NCI-H146 treated with DMSO at 0.1 percent for 48 hours (cell line): ENCODE data around the gene TMSB15A.
A peak's percentile ranks its signal among the peaks of the same experiment; 100 is the strongest.
"Not testable (repeated sequence)": the region's sequence is repeated elsewhere in the genome, so short reads cannot be mapped to it uniquely, and the experiment has no call there.

ENCODE experiments used
- DNase-seq: peaks from one replicate; lab custom pipeline; 2025; ENCODE audit not compliant: unreplicated experiment; lab: John Stamatoyannopoulos, UW

Gene TMSB15A

DNA sequence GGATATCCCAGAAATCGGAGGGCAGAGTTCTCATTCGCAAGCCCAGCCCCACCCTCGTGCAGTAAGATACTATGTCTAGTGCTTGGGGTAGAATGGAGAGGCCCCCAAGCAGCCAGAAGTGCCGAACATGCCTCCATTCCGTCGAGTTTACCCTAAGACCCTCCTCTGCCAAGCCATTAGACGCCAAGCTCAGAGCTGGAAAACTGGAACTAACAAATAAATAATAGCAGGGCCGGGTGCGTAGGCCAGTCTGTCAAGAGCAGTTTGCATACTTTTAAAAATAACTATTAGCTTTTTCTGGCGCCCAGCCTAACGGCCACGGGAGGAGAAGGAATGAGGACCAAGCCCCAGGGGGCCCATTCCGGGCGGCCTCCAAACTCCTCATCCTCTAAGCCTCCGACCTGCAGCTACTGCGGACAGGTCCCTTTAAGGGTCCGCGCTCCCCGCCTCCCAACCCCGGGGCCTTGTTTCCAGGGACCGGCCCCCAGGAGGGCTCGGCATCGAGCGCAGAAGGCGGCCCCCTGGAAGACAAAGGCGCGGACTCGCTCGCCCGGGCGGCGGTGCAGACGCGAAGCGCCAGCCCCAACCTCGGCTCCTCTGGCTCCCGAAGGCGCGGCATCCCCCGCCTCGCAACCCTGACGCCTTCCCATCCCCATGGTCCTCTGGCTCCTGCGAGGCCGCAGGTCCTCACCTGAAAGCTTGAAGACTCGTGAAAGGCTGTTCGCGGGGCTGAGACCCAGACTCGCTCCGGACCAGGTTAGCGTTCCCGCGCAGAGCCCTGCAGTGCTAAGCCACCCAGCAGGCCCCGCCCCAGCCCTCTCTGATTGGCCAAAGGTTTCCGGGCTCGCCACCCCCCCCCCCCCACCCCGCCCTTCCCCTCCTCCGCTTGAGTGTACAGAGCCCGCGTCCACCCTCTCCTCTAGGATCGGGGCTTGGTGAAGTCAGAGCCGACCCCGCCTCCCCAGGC, at the start of gene TMSB15A:
TSS of gene TMSB15A (minus strand) at position 765 of the 967 bp plus-strand sequence.
- DNase-seq: peak; percentile 65

DNA sequence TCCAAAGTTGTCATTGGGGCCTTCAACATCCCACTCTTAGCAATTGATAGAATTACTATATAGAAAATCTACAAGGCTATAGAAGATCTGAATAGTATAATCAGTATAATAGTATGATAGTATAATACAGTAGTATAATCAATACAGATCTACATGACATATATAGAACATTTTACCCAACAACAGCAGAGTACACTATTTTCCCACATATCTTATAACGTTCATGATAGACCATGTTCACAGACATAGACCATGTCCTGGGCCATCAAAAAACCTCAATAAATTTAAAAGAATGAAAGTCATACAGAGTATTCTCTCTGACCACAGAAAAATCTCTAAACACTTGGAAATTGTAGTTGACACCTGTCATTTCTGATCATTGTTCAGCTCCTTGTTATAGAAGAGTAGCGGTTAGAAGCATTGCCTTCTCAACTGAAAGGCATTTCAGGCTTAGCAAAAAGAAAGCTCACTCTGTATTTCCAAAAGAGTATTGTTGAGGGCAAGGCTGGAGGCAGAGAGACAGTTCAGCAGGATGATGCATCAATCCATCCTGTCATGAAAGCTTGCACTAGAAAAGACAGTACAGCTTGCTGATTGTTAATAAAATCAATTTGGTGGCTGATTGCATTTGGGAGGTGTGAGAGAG, 44.0 kb upstream of the TMSB15A start:
- DNase-seq: no peak

DNA sequence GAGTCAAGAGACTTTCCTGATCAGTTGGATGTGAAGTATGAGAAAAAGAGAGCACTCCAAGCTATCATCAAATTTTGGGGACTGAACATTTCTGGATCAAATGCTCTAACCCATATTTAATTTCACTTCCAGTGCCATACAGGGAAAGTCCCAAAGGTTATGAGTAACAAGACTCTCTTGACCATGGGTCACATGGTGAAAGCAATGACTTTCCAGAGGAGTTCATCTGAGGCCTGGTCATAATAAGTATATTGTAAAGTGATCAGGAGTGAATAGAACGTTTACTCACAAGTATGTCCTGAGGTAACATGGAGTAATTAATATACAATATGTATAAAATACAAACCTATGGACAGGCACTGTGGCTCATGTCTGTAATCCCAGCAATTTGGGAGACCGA, 42.1 kb upstream of the TMSB15A start:
- DNase-seq: no peak

DNA sequence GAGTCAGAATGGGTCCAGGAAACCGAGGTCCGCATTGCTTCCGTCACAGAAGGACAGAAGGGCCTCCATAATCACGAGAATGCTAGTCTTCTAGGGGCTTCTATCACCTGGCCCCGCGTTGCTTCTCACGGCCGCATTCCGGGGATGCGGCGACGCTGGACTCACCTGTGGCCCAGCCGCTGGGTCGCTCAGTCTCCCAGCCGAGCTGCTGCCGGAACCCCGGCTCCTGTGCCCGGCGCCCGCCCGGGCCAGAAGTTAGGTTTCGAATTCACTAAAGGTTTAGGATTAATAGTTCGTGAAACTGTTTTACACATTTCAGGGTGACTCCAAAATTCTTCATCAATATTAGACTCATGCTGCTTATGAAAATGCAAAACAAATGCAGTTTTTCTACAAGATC, 31.7 kb upstream of the TMSB15A start:
- no peak for DNase-seq

DNA sequence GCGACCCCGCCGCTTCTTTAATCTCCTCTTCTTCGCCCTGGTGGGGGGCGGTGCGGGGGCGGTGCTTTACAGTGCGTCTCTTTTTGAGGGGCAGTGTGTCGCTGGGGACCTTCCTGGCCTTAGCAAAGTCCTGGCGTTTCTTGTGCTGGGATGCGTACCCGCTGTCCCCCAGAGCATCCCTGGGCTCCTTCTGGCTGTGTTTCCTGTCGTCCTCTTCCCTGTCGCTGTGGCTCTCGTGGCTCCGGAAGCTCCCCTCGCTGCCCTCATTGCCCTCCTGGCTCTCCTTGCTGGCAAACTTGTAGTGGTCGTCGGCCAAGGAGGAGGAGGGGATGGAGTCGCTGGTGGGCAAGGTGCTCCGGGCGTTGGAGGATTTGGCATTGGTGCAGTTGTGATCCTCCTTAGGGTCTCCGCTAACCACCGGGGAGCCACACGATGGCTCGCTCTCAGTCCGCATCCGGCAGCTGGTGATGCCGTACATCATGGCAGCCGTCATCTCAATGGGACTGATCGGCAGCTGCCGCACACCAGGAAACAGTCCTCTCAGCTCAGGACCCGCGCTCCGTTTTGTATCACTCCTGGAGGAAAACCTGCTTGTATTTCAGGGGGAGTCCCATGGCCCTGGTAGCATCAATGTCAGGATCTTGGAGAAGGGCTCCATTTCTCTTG, 30.4 kb upstream of the TMSB15A start:
- peak; percentile 28 for DNase-seq

DNA sequence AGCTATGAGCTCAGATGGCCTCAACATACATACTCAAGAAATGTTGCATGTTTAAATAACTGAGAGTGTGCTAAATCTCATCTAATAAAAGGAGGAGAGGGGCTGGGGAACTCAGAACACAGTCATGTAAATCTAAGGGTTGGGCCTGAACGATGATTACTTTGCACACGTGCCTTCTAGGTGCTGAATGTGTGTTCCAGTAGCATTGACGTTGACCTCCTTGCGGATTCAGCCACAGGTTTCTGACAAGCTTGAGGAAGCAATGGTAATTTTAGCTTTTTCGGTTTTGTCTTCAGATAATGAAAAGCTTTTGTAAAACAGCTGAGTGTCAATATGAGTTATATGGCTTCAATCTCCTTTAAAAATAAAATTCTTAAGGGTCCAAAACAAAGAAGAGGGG, 29.6 kb upstream of the TMSB15A start:
- DNase-seq: peak; percentile 5

DNA sequence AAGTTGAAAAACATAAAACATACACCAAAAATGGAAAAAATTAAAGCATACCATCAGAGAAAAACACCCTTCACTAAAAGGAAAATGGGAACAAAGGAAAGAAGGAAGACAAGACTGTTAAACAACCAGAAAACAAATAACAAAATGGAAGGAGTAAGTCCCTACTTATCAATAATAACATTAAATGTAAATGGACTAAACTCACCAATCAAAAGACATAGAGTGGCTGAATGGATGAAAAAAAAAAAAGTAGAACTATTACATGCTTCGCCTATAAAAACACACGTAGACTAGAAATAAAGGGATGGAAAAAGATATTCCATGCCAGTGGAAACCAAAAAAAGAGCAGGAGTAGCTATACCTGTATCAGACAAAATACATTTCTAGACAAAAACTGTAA, 19.4 kb upstream of the TMSB15A start:
- DNase-seq: no peak

DNA sequence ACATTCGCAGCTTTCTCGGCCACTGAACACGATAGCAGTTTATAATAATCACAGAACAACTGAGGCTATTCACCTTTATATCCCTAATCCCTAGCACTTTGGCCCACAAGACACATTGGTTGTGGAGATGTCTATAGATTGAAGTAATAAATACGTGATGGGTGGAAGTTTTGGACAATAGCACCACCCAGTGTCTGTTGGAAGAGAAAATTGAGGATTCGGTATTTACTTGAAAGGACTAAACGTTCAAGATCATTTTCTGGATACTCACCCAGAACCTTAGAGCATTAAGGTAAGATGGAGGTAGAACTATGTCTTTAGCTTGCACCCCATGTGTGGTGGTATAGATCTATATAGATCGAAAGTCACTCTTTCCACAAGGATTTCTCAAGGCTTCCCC, 787 bp upstream of the TMSB15A start:
- peak; percentile 8 for DNase-seq

DNA sequence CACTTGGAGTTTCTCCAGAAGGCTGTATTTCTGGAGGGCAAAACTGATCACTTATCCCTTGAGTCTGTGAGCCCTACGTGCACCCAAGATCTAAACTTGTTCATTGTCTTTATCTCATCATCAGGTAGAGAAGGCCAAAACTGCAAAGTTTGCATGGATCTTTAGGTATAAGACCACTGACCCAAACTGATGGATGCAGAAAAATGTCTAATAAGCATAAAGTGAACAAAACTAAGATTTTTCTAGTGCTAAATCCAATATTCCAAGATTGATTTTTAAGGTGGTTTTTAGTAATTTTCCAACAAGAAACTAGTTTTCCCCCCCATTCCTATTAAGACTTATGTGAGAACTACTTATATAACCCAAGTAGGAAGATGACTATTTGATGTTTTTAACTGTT, 2.0 kb downstream of the TMSB15A start:
- DNase-seq: no peak

DNA sequence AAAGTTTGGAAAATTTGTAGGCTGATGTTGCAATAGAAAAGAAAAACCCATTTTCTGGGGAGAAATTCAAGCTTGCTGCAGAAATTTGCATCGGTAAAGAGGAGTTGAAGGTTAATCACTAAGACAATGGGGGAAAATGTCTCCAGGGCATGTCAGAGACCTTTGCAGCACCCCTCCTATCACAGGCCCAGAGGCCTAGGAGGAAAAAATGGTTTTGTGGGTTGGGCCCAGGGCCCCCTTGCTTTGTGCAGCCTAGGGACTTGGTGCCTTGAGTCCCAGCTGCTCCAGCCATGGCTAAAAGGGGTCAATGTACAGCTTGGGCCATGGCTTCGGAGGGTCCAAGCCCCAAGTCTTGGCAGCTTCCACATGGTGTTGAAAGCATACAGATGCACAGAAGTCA, 17.8 kb downstream of the TMSB15A start:
- no peak for DNase-seq

DNA sequence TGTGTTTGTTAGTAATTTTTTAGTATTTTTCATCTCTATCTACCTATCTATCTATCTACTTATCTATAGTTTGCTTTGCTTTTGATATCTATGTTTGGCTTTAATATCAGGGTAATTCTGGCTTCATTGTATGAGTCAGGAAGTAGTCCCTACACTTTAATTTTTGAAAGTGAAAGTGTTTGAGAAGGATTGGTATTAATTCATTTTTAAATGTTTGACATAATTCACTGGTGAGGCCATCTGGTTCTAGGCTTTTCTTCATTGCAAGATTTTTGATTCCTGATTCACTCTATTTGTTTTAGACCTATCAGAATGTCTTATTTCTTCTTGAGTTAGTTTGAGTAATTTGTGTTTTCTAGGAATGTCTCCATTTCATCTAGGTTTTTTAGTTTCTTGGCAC, 24.8 kb downstream of the TMSB15A start:
- no peak for DNase-seq

DNA sequence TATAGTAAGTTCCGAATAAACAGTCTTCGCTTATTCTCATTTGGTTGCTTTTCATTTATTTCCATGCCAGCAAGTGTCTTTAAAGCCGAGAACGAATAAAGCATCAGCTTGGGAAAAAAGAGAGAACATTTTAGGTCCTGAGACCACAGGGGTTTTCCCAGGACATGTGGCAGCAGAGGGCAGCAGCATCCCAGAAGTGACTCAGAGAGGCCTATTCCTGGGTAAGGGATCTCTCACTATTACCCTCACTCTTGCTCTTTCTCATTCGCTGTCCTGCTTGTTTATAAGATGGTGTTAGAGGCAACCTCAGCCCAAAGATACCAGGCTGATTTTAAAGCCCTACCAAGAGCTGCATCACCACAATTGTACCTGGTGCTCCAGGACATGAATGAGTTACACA, 37.8 kb downstream of the TMSB15A start:
- not testable (repeated sequence) for DNase-seq

DNA sequence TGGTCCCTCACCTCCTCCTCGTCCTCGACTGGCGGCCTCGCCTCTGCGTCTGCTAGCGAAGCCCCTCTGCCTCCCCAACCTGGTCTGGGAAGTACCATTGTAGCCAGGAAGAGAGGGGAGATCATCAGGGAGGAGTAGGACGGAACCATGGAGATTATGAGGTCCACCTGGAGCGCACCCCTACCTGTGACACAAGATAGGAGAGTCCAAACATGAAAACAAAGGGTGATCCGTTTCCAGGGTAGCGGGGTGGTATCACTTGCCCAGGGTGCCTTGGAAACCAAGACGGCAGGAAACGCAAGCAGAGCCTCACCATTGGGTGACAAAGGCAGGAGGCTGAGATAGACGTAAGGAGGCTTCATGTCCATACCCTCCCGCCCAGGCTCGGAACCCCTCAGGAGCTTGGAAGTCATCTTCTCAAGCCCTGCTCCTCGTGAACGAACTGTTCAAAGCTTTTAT, 44.7 kb downstream of the TMSB15A start, which contains the start of gene TCP11X2:
TSS of gene TCP11X2 (minus strand) at position 51 of the 459 bp plus-strand sequence.
- DNase-seq: not testable (repeated sequence)

DNA sequence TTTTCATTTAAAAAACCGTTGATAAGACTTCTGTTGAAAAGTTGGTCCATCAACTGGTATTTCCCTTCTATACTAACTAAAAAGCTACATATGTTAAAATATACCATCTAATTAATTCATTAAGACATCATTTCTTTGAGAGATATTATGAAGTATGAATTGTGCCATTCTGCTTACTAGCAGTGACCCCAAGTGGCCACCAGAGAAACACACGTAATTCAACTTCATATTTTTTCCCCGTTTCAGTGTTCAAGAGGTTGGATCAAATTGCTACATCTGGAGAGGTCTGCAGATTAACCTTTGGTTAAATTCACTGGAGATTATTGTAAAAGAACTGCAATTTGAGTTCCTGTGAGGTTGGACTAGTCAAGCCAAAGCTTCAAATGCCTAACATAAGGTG, 46.3 kb downstream of the TMSB15A start:
- DNase-seq: not testable (repeated sequence)
